ENCODE measurements around the gene TEKT2. TPM values are rescaled to one million over a fixed set of nuclear protein-coding genes. Genes with fewer than 3 reads are reported as not detected.
A peak's percentile ranks its signal among the peaks of the same experiment; 100 is the strongest.

Gene TEKT2
- total RNA-seq, 2 experiments from 2014 or later: not detected

GRCh38 chr1:36137226-36137625, 53.3 kb downstream of the TEKT2 start:
- Mint-ChIP-seq H3K4me3 (no peak overlapping the region), H3K9me3 (no peaks in the 10 kb centered on the region), H3K27me3 (no peaks in the 10 kb centered on the region), H3K4me1 (ENCODE audit: low read depth) (peaks cover 26% of the 10 kb centered on the region), H3K27ac (no peak overlapping the region), H3K36me3 (peaks cover 20% of the 10 kb centered on the region)
- POLR2A ChIA-PET: no interaction called here
- CTCF ChIA-PET: interaction anchor here (1.1 kb wide), 1 partner anchor 149 kb away, joined by 5 read pairs; no protein-coding TSS in a partner anchor
- DNase-seq: no peak
- intact Hi-C loops (cut with micrococcal nuclease): no loop called here

- H3K27ac Mint-ChIP-seq: peak overlapping the region; percentile 3
- no peaks in the 10 kb centered on the region for H3K9me3 Mint-ChIP-seq
- intact Hi-C loops (cut with micrococcal nuclease): no loop called here
- no peak overlapping the region for H3K4me3 Mint-ChIP-seq
- POLR2A ChIA-PET: no interaction called here
- H3K36me3 Mint-ChIP-seq: peaks cover 20% of the 10 kb centered on the region
- peaks cover 28% of the 10 kb centered on the region for H3K4me1 Mint-ChIP-seq (ENCODE audit: low read depth)
- no peak for DNase-seq
- no peaks in the 10 kb centered on the region for H3K27me3 Mint-ChIP-seq
- CTCF ChIA-PET: interaction anchor here (2.5 kb wide), 1 partner anchor 11 kb away, joined by 7 read pairs; the partner anchor contains the start of gene TRAPPC3
Measured at GRCh38 chr1:36137776-36138175, 53.9 kb downstream of the TEKT2 start.

Other genes with a start within 250 kb of the TEKT2 start
- 10 to 100 TPM; 28.8 TPM for gene AGO1, start 200.9 kb upstream of the TEKT2 start, total RNA-seq
- 10 to 100 TPM; 23.1 to 25.3 TPM for gene AGO3, start 153.0 kb upstream of the TEKT2 start, total RNA-seq
- 10 to 100 TPM; 33.3 TPM for gene ADPRS, start 4.8 kb downstream of the TEKT2 start, total RNA-seq
- not detected for gene COL8A2, start 41.1 kb downstream of the TEKT2 start, total RNA-seq
- 10 to 100 TPM; 56.7 to 56.8 TPM for gene TRAPPC3, start 65.4 kb downstream of the TEKT2 start, total RNA-seq
- gene MAP7D1, start 72.1 kb downstream of the TEKT2 start, total RNA-seq: 100 to 1,000 TPM; 138 to 143 TPM
- gene THRAP3, start 140.3 kb downstream of the TEKT2 start, total RNA-seq: 100 to 1,000 TPM; 135 to 138 TPM
- gene SH3D21, start 222.3 kb downstream of the TEKT2 start, total RNA-seq: 10 to 100 TPM; 16.9 to 18.1 TPM
- 10 to 100 TPM; 11.6 to 12.8 TPM for gene EVA1B, start 239.6 kb downstream of the TEKT2 start, total RNA-seq